ENCODE results near the gene CAPN8.

The CAPN8 gene

DNA sequence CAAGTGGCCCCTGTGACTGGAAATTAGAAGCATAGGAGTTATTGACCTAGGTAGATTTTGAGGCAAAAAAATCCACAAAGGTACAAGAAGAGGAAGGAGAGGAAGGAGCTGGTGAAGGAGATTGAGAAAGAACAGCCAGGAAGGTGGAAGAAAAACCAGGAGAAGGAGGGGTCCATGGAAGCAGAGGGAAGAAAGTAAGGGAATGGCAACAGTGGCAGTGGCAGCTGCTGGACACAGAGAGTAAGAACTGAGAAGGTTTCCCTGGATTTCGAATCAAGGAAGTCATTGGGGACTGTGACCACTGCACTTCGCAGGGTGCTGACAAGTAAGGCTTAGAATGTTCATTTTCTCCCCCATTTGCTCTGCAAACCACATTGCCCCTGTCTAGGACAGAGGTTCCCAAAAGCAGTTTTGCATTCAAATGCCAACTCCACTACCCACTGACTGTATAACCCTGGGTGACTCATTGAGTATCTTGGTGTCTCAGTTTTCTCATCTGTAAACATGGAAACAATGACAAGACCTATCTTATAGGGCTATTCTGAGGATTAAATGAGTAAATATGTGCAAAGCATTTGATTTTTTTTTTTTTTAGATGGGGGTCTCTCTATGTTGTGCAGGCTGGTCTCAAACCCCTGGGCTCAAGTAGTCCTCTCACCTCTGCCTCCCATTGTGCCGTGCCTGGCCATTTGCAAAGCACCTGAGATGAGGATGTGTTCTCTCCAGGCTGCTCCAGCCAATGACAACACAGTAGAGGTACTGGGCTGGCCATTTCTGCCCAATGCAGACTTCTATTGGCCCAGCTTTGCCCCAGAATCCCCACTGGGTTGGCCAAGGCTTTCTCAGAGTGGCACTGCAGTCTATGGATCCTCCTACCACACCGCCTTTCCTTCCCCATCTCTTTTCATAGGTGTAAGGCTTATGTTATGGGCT is 37.5 kb upstream of the CAPN8 start:
- DNase-seq, result no peak

DNA sequence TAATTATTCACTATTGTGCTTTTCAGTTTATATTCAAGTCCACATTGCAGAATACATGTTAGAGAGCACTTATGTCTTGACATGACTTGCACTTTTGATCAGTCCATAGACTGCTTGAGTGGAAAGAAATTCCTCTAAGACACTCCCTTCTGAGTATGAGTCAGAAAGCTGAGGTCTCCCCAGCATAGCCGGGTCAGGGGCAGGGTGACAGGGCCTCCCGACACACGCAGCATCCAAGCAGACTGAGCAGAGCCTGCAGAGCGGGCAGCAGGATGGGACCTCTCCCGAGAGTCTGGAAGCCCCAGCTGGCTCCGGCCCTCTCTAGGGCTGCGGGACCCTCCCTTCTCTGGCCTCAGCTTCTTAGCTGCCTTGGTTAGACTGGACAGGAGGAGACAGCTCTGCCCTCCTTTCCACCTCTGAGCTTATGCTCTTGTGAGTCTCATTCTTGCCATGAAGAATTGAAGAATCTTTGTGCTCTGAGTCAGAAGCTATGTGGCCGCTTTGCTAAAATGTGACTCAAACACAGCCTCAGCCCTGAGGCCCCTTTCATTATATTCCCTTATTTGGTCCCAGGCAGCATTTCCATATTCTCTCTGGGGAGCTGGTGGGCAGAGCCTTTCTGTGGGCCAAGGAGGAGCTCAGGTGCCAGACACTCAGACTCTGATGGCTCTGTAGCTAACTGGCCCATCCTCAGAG is 35.6 kb upstream of the CAPN8 start:
- peak; percentile 56 for DNase-seq

DNA sequence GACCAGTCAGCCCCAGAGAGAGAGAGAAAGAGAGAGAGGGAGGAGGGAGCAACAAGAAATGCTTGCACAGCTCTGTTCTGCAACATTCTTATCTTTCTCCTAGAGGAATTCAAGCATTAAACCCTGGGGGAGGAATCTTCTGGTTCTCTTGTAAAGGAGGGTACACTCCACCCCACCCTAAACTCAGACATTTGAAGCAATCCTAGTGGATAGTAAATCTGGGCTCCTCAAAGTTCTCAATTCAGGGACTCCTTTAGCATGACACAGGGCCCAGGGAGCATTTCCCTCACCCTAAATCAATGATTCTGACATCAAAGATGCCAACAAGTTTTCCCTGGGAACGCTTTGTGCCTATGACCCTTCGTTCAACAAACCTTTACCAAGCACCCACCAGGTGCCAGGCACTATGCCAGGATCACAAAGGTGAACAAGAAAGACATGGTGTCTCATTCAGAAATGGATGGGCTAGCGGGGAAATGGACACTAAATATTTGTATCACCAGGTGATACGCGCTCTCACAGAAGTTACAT is 35.0 kb upstream of the CAPN8 start:
- DNase-seq, result no peak

DNA sequence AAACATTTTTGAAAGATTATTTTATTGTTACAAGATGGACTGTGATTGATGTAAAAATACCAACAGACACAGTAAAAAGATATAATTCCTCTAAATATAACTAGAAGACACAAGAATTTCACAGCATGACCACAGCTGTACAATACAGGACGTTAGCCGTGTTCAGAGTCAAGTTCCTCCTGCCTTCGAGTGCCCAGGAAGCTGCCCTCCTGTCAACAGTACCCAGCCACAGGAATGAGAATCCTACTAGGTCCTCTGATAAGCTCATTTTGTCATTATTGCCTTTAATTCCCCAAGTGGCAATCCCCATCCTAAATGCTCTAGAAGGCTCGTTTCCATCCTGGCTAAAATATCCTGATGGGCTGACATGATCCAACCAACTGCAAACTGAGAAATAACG is 30.4 kb upstream of the CAPN8 start:
- no peak for DNase-seq

DNA sequence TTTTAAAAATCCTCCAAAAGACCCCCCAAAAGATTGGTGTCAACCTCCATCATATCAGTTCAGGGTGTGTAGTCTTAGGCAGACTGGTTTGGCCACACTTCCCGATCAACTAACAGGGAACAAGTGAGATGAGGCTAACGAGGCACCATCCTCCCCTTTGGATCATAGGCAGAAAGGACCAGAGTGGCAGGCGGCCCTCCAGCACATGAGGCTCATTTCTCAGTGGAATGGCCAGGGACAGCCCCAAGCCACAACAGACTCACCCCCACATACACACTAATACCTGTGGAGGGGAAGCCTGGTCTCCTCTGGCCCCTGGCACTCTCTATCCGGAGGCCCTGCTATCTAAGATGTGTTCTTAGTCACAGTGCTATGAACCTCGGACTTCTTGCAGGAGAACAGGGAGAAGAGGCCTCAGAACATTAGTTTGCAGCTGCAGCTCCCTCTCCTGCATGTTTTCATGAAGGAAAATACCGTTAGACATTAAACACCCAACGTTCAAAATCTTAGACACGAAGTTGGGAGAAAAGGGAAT is 29.6 kb upstream of the CAPN8 start:
- DNase-seq, result no peak

DNA sequence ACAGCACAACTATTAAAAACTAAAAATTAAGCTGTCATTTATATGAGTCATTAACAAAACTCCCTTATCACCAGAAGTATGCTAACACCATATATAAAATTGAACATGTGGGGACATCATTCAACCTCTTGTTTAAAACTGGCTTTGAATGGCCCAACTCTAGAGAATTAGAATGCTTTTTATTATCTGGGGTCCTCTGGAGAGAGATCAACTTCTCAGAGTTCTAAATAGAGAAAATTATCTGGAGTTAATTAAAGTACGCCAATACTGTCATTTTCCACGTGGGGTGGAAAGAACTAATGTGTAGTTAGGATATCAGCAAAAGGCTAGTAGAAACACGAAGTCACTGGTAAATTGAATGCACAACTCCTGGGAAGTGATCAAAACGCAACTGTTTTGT is 25.6 kb upstream of the CAPN8 start:
- DNase-seq, result no peak

DNA sequence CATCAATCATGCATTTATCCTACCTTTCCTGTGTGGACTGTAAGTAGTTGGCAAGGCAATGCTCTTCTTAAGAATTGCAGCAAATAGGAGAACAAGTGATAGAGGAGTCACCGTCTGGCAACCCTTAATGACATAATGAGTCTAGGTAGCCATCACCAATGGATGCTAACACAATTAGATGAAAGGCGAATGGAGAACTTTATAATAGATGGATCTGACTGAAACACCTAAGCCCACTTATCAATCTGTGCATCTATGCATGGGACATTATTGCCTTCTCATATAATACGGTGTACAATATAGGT is 18.9 kb upstream of the CAPN8 start:
- no peak for DNase-seq

DNA sequence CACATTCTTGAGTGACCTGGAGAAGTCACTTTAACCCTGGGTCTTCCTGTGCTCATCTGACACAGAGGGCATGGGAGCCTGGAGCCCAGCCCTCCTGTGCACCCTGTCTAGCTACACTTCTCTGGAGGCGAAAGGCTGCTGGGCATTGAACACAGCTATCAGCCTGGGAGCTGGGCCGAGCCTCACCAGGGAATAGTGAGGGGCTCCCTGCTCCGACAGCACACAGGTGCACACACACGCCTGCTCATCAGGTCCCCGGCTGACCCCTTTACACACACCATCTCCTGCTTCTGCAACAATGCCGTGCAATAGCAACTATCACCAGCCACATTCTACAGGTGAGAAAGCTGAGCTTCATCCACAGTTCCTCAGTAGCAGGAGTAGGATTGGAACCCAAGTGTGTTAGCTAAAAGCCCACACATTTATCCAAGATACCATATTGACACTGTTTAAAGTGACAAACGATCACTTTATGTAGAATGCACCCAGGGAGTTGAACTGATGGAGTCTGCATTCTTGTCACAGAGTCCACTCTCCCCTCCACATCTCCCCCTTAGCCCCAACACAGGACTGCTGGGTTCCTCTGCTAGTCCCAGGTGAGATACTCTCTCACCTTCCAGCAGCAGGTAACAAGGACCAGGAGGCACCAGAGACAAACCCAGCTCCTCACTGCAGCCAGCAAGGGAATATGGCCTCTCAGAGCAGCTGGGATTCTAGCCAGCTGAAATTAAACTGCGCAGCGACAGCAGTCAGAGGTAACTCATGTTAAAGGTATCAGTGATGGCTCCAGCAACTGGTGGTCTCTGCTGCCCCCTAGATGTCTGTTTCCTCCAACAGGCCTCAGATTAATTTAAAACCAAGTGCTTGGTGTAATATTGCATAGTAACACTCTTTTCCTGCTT is 18.3 kb upstream of the CAPN8 start:
- peak; percentile 77 for DNase-seq

DNA sequence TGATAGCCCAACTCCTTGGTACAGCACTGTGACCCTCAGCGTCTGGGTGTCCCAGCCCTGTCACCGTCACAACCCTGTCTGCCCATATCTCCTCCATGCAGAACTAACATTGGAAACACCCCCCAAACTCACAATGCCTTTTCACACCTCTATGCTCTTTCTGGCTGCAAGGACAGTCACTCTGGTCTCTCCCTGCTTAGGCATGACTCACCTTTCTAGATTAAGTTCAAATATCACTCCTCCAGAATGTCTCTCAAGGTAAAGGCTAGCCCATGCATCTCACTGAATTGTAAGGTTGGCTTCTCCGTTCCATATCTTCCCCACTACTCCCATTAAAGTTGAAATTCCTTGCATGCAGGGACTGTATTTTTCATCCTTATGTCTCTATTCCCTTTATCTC is 17.0 kb upstream of the CAPN8 start:
- no peak for DNase-seq

DNA sequence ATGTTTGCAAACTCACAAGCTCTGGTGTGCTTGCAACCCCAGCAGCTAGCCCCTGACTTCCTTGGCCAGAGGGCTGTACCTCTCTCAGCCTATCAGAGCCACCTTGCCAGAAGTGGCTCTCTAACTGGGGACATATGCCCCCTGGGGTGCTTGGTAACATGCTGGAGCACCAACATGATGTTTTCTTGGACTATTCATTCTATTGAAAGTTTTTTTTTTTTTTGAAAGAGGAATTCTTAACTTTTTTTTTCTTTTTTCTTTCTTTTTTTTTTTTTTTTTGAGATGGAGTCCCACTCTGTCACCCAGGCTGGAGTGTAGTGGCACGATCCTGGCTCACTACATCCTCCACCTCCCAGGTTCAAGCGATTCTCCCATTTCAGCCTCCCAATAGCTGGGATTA is 14.7 kb upstream of the CAPN8 start:
- DNase-seq, result no peak

DNA sequence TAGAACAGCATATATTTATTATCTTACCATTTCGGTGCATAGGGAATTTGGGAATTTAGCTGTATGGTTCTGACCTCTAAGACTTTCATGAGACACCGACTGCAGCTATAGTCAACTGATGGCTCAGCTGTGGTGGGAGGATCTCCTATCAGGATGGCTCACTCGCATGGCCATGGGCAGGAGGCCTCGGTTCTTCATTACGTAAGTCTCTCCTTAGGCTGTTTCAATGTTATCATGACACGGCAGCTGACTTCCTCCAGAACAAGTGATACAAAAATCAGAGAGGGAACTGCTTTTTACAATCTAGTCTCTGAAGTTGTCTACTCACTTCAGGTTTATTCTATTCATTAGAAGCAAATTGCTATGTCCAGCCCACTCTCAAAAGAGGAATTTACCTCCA is 13.3 kb upstream of the CAPN8 start:
- peak; percentile 92 for DNase-seq

DNA sequence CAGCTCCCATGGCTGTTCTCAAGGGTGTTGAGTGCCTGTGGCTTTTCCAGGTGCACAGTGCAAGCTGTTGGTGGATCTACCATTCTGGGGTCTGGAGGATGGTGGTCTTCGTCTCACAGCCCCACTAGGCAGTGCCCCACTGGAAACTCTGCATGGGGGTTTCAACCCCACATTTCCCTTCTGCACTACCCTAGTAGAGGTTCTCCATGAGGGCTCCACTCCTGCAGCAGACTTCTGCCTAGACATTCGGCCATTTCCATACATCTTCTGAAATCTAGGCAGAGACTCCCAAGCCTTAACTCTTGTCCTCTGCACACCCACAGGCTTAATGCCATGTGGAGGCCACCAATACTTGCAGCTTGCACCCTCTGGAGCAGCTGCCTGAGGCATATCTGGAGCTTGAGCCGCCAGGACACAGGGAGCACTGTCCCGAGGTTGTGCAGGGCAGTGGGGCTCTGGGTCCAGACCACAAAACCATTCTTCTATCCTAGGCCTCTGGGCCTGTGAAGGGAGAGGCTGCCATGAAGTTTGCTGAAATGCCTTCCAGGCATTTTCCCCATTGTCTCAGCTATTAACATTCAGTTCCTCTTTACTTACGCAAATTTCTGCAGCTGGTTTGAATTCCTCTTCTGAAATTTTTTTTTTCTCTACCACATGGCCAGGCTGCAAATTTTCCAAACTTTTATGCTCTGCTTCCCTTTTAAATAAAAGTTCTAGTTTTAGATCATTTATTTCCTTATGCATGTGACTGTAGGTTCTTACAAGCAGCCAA is 8.8 kb upstream of the CAPN8 start:
- DNase-seq, result no peak

DNA sequence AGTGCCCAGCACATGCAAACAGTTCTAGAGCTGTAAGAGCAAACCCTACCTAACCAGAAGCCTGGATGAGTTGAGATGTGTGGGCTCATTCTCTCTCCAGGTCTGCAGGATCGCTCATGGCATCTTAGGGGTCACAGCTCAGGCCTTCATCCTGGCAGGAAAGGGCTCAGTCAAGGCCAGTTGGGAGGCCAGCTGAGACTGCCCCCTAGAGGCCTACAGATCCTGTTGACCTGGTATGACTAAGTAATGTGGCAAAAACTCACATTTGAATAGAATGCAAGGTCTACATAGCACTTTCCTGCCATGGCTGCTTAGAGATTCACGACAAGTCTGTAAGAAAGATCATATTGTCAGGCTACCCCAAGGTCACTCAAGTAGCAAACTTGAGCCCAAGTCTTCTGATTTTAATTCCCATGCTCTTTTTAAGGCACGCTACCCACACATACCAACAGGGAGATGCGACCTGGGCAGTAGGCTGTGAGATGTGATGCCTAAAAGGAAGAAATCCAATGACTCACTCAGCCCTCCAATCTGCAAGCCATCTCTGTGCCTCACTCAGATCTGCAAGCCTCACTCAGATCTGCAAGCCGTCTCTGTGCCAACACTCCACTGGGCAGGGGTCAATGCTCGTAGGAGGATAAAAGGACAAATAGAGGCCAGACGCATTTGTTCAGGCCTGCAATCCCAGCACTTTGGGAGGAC is 5.1 kb upstream of the CAPN8 start:
- peak; percentile 44 for DNase-seq

DNA sequence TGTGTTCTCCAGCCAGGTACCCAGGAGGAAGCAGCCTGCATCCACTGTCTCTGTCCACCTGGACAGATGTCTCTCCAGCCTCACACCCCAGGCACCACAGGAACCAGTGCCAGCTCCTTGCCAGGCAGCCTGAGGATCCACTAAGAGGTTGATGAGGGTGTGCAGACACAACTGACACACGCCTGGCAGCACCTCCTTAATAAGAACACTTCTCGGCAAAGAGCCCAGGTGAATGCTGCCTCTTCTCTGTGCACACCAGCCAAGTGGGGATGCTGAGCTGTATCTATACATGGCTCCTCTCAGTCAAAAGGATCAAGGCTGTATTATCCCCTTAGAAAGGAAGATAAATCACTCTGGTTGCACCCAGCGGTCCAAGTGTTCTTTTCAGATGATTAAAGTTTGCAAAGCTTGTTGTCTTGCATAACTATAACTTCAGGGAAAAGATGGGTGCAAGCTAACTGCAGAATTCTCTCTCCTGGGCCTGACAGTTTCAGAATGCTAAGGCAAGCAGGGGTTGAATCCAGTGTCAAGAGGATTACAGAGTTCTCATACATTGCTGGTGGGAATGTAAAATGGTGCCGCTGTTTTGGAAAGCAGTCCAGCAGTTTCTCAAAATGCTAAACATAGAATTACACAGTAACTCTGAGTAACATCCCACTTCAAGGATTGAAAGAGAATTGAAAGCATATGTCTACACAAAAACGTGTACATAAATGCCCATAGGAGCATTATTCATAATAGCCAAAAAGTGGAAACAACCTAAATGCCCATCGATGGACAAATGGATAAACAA is 3.7 kb upstream of the CAPN8 start:
- no peak for DNase-seq

DNA sequence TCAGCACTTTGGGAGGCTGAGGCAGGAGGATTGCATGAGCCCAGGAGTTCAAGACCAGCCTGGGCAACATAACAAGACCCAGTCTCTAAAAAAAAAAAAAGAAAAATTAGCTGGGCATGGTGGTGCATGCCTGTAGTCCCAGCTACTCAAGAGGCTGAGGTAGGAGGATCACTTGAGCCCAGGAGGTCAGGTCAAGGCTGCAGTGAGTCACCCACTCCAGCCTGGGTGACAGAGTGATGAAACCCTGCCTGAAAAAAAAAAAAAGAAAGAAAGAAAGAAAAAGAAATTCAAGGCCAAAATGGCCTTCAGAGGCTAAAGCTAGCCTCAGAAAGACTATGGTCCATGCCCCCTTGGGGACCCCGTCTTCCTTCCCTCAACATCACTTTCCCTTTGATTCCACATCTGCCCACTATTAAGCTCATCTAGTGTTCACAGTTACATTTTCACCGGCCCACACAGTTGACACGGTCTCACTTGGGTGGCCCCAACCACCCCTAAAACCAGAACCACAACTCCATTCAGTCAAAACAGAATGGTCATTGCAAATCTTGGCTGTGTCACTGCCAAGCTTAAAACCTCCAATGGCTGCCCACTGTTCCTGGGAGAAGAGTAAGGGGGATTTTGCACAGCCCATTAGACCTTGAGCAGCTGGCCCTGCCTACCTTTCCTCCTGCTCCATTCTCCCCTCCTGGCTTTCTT is 2.1 kb upstream of the CAPN8 start:
- DNase-seq, result no peak

DNA sequence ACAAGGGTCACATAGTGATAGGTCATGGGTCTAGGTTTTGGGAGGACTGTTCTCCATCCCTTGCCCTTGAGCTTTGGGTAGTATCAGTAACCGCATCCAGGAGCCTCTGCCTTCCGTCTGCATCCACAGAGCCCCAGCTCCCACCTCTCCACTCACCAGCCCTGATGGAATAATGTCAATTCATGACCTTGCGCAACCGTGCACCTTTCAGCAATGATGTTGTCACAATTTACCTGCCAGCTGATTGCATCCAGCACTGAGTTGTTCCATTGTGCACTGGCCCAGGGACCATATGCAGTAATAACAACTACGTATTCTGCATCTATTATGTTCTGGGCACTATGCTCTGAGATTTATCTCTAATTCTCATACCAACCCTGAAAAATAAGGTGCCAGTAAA is 1.4 kb downstream of the CAPN8 start:
- no peak for DNase-seq

DNA sequence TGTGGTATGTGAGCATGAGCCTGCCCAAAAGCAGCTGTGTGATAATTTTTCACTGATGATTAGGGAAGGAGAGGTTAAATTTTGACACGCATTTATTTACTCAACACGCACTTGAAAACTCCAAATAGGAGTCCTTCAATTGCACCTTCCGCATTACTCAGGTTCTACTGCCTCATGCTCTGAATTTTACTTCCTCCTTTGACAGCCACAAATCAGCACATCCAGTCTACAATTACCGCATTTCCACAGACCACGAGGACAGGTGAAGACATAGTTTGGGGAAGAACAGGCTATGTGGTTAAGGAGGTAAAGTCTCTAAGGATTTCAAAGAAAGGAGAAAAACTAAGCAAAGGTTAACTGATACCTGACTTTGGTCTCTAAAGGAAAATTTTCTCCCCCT is 2.6 kb downstream of the CAPN8 start:
- peak; percentile 33 for DNase-seq

DNA sequence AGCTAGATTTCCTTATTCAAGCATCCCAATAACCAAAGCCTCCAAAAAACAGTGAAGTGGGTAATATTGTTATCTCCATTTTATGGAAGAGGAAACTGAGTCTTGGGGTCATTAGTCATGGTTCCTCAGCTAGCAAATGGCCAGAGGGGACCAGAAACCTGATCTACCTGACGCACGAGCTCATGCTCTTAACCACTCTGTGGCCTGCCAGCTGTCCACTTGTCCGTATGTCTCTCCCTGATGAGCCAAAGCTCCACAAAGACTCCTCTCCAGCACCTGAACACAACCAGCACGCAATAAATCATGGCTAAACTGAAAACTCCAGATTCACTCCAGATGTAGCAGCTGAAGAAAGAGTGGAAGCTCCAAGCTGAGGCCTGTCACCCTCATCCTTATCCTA is 5.8 kb downstream of the CAPN8 start:
- DNase-seq, result no peak

DNA sequence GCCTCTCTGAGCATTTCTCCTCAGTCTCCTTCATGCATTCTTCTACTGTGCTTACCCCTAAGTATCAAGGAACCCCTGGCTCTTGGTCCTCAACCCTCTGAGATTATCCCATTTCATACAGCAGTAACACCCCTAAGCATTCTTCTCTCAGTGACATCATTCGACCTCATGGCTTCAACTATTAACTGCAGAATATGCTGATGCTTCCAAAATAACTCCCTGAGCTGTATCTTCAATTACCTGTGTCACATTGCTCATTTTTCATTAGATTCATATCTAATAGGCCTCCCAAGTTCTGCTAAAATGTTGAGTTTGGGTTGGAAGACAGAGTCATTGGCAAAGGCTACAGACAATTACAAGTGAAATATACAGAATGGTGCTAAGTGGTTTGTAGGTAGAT is 7.5 kb downstream of the CAPN8 start:
- DNase-seq, result no peak

DNA sequence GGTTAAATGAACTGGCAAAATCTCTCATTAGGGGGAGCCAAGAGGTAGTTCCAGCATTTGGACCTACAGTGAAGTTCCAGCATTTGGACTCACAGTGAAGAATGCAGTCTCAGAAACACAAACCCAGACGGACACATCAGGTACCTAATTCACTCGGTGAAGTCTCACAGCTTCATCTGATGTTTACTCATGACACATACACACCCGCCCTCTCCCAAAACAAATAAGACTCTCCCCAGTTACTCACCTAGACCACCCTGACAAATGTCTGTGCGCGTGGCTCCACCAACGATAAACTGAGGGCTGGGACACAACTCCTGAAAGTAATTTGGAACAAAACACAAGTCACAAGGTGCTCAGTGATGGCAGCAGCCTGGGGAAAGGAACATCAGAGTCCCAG is 11.4 kb downstream of the CAPN8 start:
- no peak for DNase-seq
